Liver (tissue), 9 donors: ENCODE measurements around the gene FLOT2. TPM values are rescaled to one million over a fixed set of nuclear protein-coding genes. Genes with fewer than 3 reads are reported as not detected.

Experiments
- DNase-seq: peaks from one replicate; pipeline ENCODE4 v3.0.0-alpha.2; 2017; ENCODE audit warnings: low spot score
- H3K27ac ChIP-seq, 2 donors: one replicate each; pipeline ENCODE4 v1.7.0; 2013; ENCODE audit warnings: inconsistent platforms in 2 of 2, low read length in 2 of 2, control low read depth in 1 of 2, low read depth in 1 of 2, mild to moderate bottlenecking in 1 of 2
- H3K27me3 ChIP-seq, 4 donors: one replicate each; pipeline versions ENCODE4 v1.6.1 to v1.7.0; 2013; ENCODE audit warnings: low read length in 3 of 4, inconsistent platforms in 1 of 4, mild to moderate bottlenecking in 1 of 4, moderate library complexity in 1 of 4; ENCODE audit not compliant: control insufficient read depth in 4 of 4, insufficient read depth in 4 of 4
- H3K36me3 ChIP-seq, 4 donors: one replicate each; pipeline versions ENCODE4 v1.6.1 to v1.7.0; 2013; ENCODE audit warnings: low read length in 3 of 4, mild to moderate bottlenecking in 3 of 4, low read depth in 1 of 4, moderate library complexity in 1 of 4; ENCODE audit not compliant: control insufficient read depth in 4 of 4, insufficient read depth in 3 of 4
- H3K4me1 ChIP-seq, 4 donors: one replicate each; pipeline versions ENCODE4 v1.6.1 to v1.7.0; 2013; ENCODE audit warnings: low read length in 3 of 4, mild to moderate bottlenecking in 3 of 4, moderate library complexity in 1 of 4; ENCODE audit not compliant: control insufficient read depth in 4 of 4, insufficient read depth in 4 of 4
- H3K4me3 ChIP-seq, 3 donors: one replicate each; pipeline versions ENCODE4 v1.6.1 to v1.7.0; 2013; ENCODE audit warnings: low read length in 3 of 3, control low read depth in 1 of 3, low read depth in 1 of 3, mild to moderate bottlenecking in 1 of 3
- H3K9ac ChIP-seq, 2 donors: one replicate each; pipeline ENCODE4 v1.7.0; 2013; ENCODE audit warnings: low read length in 2 of 2, mild to moderate bottlenecking in 2 of 2, moderate library complexity in 2 of 2, control low read depth in 1 of 2, low read depth in 1 of 2
- H3K9me3 ChIP-seq, 4 donors: one replicate each; pipeline versions ENCODE4 v1.6.1 to v1.7.0; 2013; ENCODE audit warnings: low read length in 3 of 4; ENCODE audit not compliant: control insufficient read depth in 4 of 4
- EGR1 ChIP-seq, 2 donors: IDR thresholded peaks; 2 replicates each; pipeline ENCODE4 v1.6.1; 2016 to 2018; ENCODE audit warnings: antibody characterized with exemption in 2 of 2, low read depth in 2 of 2
- FOXA1 ChIP-seq: IDR thresholded peaks from 2 replicates; pipeline ENCODE4 v1.6.1; 2016; ENCODE audit warnings: antibody characterized with exemption
- FOXA2 ChIP-seq: IDR thresholded peaks from 2 replicates; pipeline ENCODE4 v1.6.1; 2016; ENCODE audit warnings: antibody characterized with exemption
- GABPA ChIP-seq, 2 donors: IDR thresholded peaks in 1 of 2; conservative IDR thresholded peaks in 1 of 2; 2 replicates each; pipeline ENCODE4 v1.6.1; 2016; ENCODE audit warnings: antibody characterized with exemption in 2 of 2, mild to moderate bottlenecking in 1 of 2, moderate library complexity in 1 of 2
- HNF4A ChIP-seq, 2 donors: conservative IDR thresholded peaks; 2 replicates each; pipeline ENCODE4 v1.6.1; 2016; ENCODE audit warnings: antibody characterized with exemption in 2 of 2, mild to moderate bottlenecking in 2 of 2
- HNF4G ChIP-seq: IDR thresholded peaks from 2 replicates; pipeline ENCODE4 v1.6.1; 2016; ENCODE audit warnings: antibody characterized with exemption
- JUND ChIP-seq, 2 donors: IDR thresholded peaks; 2 replicates each; pipeline ENCODE4 v1.6.1; 2016; ENCODE audit warnings: antibody characterized with exemption in 2 of 2
- NR2F2 ChIP-seq: IDR thresholded peaks from 2 replicates; pipeline ENCODE4 v1.6.1; 2016; ENCODE audit warnings: antibody characterized with exemption
- RAD21 ChIP-seq, 2 donors: IDR thresholded peaks; 2 replicates each; pipeline ENCODE4 v1.6.1; 2016; ENCODE audit warnings: antibody characterized with exemption in 2 of 2, mild to moderate bottlenecking in 2 of 2
- RXRA ChIP-seq, 2 donors: IDR thresholded peaks; 2 replicates each; pipeline ENCODE4 v1.6.1; 2017 to 2018; ENCODE audit warnings: antibody characterized with exemption in 2 of 2, mild to moderate bottlenecking in 1 of 2
- SP1 ChIP-seq: IDR thresholded peaks from 2 replicates; pipeline ENCODE4 v1.6.1; 2018; ENCODE audit warnings: antibody characterized with exemption, mild to moderate bottlenecking
- TAF1 ChIP-seq: conservative IDR thresholded peaks from 2 replicates; pipeline ENCODE4 v1.6.1; 2016; ENCODE audit warnings: antibody characterized with exemption, mild to moderate bottlenecking
- YY1 ChIP-seq: IDR thresholded peaks from 2 replicates; pipeline ENCODE4 v1.6.1; 2016; ENCODE audit warnings: antibody characterized with exemption, mild to moderate bottlenecking
- WGBS: extraction: QIAGEN DNeasy Blood & Tissue Kit; methylation state at CpG from one replicate; pipeline ENCODE4 v1.1.7; 2013; 5-methylcytosine and 5-hydroxymethylcytosine counted together
- polyA plus RNA-seq, 2 donors: library from polyadenylated mRNA; stranded (reverse) in 1 of 2; unstranded in 1 of 2; fragments of 200-250 nt in 1 of 2; fragments of >200 nt in 1 of 2; fragmentation: Nextera tagmentation in 1 of 2; extraction: Ambion mirVana in 1 of 2; gene quantifications; one replicate each; pipeline versions ENCODE4 v1.2.1 to v1.2.3, GENCODE V29; 2013 to 2015
- total RNA-seq, 2 donors: library from RNA; depleted of rRNA; stranded (reverse); fragments of >200 nt; gene quantifications; one replicate each; pipeline ENCODE4 v1.2.3, GENCODE V29; 2014
- TF ChIP-seq, protein P1 (sequence below): fragments of 150-350 bp; IDR thresholded peaks from 2 replicates; pipeline ENCODE4 v1.5.1; 2017; ENCODE audit warnings: improper control_type of control experiment, low read depth, low read length; ENCODE audit not compliant: missing input control
- TF ChIP-seq, protein P2 (sequence below): IDR thresholded peaks from 2 replicates; pipeline ENCODE4 v1.6.1; 2016; ENCODE audit warnings: antibody characterized with exemption
- TF ChIP-seq, protein P3 (sequence below): IDR thresholded peaks from 2 replicates; pipeline ENCODE4 v1.6.1; 2016; ENCODE audit warnings: antibody characterized with exemption, mild to moderate bottlenecking
- donor health status: healthy.
- donor health status: healthy.
- donor health status: healthy.
- donor health status: healthy.
- donor health status: healthy.

FLOT2 gene
- total and polyA plus RNA-seq, 4 donors, result 61.6 to 100 (median 69.4) TPM

DNA sequence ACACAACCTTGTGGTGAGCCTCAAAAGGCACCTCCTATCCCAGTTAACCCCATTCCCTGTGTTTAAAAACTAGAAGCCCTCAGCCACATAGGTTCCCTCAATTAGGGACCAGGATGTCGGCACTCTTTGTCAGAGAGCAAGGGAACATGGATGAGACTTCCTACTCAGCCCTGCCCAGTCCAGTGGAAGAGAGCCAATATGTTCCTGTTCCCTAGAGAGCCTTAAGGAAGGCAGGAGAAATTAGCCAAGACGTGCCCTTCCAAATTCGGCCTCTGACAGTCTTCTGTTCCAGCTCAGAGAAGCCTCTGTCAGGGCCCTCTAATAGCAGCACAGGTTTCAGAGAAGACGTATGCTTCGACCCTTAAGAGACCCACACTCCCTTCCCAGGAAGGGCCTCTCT, 19.9 kb upstream of the FLOT2 start (continued):
- no peak for TF ChIP-seq RXRA (IDR thresholded peaks at IDR 0.05)

DNA sequence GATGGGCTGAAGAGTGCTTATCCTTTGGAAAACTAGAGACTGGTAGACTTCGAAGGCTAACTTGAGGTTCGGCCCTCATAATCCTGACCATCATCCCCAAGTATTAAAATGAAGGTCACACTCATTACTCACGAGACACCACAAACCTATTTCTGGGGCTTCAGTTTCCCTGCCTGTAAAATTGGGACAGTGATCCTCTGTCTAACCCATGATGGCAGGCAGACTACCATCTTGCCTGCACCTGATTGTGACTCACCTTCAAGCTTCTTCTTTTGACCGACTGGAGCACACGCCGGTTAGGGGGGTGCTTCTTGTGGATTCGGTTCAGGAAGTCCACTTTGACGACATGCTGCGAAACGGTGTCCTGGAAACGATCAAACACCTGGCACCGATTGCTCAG, 19.5 kb upstream of the FLOT2 start:
- no peak overlapping the region for H3K9ac ChIP-seq
- 84% methylated on average over 12 of the region's 12 CpGs for WGBS

DNA sequence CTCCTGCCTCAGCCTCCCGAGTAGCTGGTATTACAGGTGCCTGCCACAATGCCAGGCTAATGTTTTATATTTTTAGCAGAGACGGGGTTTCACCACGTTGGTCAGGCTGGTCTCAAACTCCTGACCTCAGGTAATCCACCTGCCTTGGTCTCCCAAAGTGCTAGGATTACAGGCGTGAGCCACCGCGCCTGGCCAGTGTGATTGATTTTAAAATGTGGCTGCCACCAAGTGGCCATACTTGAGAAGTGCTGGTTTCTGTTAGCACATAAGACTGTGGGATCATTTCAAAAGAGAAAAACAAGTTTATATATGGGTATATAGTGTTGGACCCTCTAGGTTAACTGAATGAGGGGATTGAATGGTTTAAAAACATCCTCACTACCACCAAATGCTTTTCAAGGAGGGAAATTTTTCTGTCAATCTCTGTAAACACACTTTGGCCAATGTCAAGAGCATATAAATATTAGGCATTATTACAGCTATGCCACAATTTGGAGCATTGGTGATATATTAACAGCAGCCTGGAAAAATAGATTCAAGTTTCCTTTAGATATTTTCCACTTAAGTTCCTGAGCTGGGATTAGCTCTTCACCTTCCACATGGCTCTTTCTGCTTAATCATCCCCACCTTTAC, 18.9 kb upstream of the FLOT2 start:
- no peak overlapping the region for H3K4me3 ChIP-seq
- H3K9ac ChIP-seq, result no peak overlapping the region
- peaks cover 11 to 16% (median 15%) of the 10 kb centered on the region in 4 donors for H3K4me1 ChIP-seq
- no peaks in the 10 kb centered on the region for H3K27me3 ChIP-seq
- no peaks in the 10 kb centered on the region for H3K9me3 ChIP-seq
- no peak overlapping the region for H3K27ac ChIP-seq
- WGBS, result 41% methylated on average over 6 of the region's 6 CpGs
- peaks cover 23 to 80% (median 62%) of the 10 kb centered on the region in 4 donors for H3K36me3 ChIP-seq
- no peak for DNase-seq
- TF ChIP-seq RXRA (IDR thresholded peaks at IDR 0.05) (no peak), EGR1 (IDR thresholded peaks at IDR 0.05; ENCODE audit: low read depth in 2 of 2) (no peak), RAD21 (IDR thresholded peaks at IDR 0.05) (peak; percentile 82 to 88)
- TF ChIP-seq, protein P1, sequence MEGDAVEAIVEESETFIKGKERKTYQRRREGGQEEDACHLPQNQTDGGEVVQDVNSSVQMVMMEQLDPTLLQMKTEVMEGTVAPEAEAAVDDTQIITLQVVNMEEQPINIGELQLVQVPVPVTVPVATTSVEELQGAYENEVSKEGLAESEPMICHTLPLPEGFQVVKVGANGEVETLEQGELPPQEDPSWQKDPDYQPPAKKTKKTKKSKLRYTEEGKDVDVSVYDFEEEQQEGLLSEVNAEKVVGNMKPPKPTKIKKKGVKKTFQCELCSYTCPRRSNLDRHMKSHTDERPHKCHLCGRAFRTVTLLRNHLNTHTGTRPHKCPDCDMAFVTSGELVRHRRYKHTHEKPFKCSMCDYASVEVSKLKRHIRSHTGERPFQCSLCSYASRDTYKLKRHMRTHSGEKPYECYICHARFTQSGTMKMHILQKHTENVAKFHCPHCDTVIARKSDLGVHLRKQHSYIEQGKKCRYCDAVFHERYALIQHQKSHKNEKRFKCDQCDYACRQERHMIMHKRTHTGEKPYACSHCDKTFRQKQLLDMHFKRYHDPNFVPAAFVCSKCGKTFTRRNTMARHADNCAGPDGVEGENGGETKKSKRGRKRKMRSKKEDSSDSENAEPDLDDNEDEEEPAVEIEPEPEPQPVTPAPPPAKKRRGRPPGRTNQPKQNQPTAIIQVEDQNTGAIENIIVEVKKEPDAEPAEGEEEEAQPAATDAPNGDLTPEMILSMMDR, result peak; percentile 63

More for the DNA sequence above, 19.5 kb upstream of the FLOT2 start:
- no peak overlapping the region for H3K27ac ChIP-seq
- H3K36me3 ChIP-seq, result peaks cover 23 to 80% (median 64%) of the 10 kb centered on the region in 4 donors
- TF ChIP-seq, protein P2, sequence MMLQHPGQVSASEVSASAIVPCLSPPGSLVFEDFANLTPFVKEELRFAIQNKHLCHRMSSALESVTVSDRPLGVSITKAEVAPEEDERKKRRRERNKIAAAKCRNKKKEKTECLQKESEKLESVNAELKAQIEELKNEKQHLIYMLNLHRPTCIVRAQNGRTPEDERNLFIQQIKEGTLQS, result no peak
- no peak for TF ChIP-seq HNF4A (conservative IDR thresholded peaks at IDR 0.05)
- H3K4me1 ChIP-seq, result peaks cover 9 to 12% (median 12%) of the 10 kb centered on the region in 4 donors
- H3K27me3 ChIP-seq, result no peaks in the 10 kb centered on the region
- no peaks in the 10 kb centered on the region for H3K9me3 ChIP-seq
- no peak for DNase-seq
- no peak overlapping the region for H3K4me3 ChIP-seq

DNA sequence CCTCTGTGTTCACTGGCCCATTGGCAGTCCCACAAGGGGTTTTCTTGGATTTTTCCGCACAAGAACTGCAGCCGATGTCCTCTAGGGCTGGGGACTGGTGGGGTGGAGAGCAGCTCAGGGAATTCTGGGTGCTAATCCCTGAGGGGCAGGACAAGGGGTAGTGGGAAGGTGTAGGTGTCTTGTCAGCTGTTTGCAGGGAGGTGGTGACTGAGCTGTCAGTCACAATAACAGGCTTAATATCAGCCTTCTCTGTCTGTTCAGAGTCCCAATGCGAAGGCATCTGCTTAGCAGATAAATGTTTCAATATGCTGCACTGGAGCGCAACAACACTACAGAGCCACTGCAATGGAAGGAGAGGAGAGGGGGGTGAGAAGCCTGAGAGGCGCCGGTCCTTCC, 15.4 kb upstream of the FLOT2 start:
- no peak overlapping the region for H3K9ac ChIP-seq
- peak overlapping the region; percentile 43 to 77 for H3K27ac ChIP-seq
- TF ChIP-seq YY1 (no peak), RAD21 (IDR thresholded peaks at IDR 0.05) (no peak), FOXA2 (no peak), HNF4G (no peak), NR2F2 (no peak), EGR1 (IDR thresholded peaks at IDR 0.05; ENCODE audit: low read depth in 2 of 2) (no peak), RXRA (IDR thresholded peaks at IDR 0.05) (no peak), JUND (IDR thresholded peaks at IDR 0.05) (no peak), GABPA (IDR thresholded peaks at IDR 0.05 in 1 of 2, conservative IDR thresholded peaks at IDR 0.05 in 1 of 2) (no peak), TAF1 (no peak), HNF4A (conservative IDR thresholded peaks at IDR 0.05) (no peak), FOXA1 (no peak), SP1 (no peak)
- TF ChIP-seq, protein P3, sequence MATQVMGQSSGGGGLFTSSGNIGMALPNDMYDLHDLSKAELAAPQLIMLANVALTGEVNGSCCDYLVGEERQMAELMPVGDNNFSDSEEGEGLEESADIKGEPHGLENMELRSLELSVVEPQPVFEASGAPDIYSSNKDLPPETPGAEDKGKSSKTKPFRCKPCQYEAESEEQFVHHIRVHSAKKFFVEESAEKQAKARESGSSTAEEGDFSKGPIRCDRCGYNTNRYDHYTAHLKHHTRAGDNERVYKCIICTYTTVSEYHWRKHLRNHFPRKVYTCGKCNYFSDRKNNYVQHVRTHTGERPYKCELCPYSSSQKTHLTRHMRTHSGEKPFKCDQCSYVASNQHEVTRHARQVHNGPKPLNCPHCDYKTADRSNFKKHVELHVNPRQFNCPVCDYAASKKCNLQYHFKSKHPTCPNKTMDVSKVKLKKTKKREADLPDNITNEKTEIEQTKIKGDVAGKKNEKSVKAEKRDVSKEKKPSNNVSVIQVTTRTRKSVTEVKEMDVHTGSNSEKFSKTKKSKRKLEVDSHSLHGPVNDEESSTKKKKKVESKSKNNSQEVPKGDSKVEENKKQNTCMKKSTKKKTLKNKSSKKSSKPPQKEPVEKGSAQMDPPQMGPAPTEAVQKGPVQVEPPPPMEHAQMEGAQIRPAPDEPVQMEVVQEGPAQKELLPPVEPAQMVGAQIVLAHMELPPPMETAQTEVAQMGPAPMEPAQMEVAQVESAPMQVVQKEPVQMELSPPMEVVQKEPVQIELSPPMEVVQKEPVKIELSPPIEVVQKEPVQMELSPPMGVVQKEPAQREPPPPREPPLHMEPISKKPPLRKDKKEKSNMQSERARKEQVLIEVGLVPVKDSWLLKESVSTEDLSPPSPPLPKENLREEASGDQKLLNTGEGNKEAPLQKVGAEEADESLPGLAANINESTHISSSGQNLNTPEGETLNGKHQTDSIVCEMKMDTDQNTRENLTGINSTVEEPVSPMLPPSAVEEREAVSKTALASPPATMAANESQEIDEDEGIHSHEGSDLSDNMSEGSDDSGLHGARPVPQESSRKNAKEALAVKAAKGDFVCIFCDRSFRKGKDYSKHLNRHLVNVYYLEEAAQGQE, result no peak
- peaks cover 25 to 86% (median 70%) of the 10 kb centered on the region in 4 donors for H3K36me3 ChIP-seq
- DNase-seq, result no peak
- WGBS, result 92% methylated on average over 6 of the region's 6 CpGs
- H3K4me1 ChIP-seq, result peaks cover 15 to 16% (median 16%) of the 10 kb centered on the region in 4 donors
- H3K4me3 ChIP-seq, result no peak overlapping the region
- no peaks in the 10 kb centered on the region for H3K27me3 ChIP-seq
- no peaks in the 10 kb centered on the region for H3K9me3 ChIP-seq
